ENCODE measurements around the gene LZTR1. TPM values are rescaled to one million over a fixed set of nuclear protein-coding genes. Genes with fewer than 3 reads are reported as not detected.

LZTR1 gene
- polyA plus RNA-seq, 1 of the 3 experiments (the other 2 are of a cell fraction): 37.7 TPM

DNA sequence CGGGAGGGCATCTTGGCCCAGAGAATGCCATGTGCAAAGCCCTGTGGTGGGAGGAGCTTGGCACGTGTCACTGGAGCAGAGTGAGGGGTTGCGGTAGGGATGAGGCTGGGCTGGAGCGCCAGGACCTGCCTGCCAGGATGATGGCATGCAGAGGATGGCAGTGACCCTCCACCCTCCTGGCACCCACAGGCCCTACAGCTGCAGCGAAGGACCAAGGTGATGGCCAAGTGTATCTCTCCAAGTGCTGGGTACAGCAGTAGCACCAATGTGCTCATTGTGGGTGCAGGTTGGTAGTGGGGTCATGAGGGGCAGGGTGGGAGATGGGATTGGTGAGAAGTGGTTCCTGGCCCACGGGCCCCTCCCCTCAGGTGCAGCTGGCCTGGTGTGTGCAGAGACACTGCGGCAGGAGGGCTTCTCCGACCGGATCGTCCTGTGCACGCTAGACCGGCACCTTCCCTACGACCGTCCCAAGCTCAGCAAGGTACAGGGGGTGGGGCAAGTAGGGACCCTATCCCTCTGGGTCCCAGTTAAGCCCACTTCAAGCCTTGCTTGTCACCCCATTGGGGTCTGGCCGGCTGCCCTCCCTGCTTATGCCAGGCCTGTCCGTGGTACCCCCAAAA is 7.7 kb upstream of the LZTR1 start:
- H3K27ac ChIP-seq (ENCODE audit: low read depth in 2 of 2, low read length in 1 of 2): no peak overlapping the region
- TF ChIP-seq, protein P1, sequence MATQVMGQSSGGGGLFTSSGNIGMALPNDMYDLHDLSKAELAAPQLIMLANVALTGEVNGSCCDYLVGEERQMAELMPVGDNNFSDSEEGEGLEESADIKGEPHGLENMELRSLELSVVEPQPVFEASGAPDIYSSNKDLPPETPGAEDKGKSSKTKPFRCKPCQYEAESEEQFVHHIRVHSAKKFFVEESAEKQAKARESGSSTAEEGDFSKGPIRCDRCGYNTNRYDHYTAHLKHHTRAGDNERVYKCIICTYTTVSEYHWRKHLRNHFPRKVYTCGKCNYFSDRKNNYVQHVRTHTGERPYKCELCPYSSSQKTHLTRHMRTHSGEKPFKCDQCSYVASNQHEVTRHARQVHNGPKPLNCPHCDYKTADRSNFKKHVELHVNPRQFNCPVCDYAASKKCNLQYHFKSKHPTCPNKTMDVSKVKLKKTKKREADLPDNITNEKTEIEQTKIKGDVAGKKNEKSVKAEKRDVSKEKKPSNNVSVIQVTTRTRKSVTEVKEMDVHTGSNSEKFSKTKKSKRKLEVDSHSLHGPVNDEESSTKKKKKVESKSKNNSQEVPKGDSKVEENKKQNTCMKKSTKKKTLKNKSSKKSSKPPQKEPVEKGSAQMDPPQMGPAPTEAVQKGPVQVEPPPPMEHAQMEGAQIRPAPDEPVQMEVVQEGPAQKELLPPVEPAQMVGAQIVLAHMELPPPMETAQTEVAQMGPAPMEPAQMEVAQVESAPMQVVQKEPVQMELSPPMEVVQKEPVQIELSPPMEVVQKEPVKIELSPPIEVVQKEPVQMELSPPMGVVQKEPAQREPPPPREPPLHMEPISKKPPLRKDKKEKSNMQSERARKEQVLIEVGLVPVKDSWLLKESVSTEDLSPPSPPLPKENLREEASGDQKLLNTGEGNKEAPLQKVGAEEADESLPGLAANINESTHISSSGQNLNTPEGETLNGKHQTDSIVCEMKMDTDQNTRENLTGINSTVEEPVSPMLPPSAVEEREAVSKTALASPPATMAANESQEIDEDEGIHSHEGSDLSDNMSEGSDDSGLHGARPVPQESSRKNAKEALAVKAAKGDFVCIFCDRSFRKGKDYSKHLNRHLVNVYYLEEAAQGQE (IDR thresholded peaks at IDR 0.05; ENCODE audit: low read depth, low read length): no peak
- TF ChIP-seq NFIC (IDR thresholded peaks at IDR 0.05; ENCODE audit: borderline replicate concordance) (no peak), MEF2A (IDR thresholded peaks at IDR 0.05; ENCODE audit: borderline replicate concordance, low read depth) (no peak), POLR2AphosphoS5 (IDR thresholded peaks at IDR 0.05; ENCODE audit: low read depth, low read length) (no peak), RAD21 (IDR thresholded peaks at IDR 0.05; ENCODE audit: low read length) (no peak), MXI1 (IDR thresholded peaks at IDR 0.05; ENCODE audit: low read depth, low read length) (no peak), RCOR1 (IDR thresholded peaks at IDR 0.05; ENCODE audit: low read length) (no peak)
- H3K27me3 ChIP-seq (ENCODE audit: insufficient read depth): no peaks in the 10 kb centered on the region
- H3K79me2 ChIP-seq (ENCODE audit: insufficient read depth): no peaks in the 10 kb centered on the region
- H3K9me2 ChIP-seq: no peaks in the 10 kb centered on the region
- no peaks in the 10 kb centered on the region for H3K36me3 ChIP-seq (replicated peaks in 1 of 2; ENCODE audit: control insufficient read depth in 1 of 2, insufficient read depth in 2 of 2, low read length in 1 of 2)
- DNase-seq: no peak
- no peaks in the 10 kb centered on the region for H3K9me3 ChIP-seq
- H3K4me2 ChIP-seq: no peak overlapping the region
- ChIA-PET CTCF (interaction anchor here (0.6 to 7.4 kb wide), 2 partner anchors 10 to 12 kb away, joined by 3 to 44 read pairs; no protein-coding TSS in a partner anchor), POLR2A (interaction anchor here (1.6 kb wide), 1 partner anchor 8 kb away, joined by 6 read pairs; the partner anchor contains the start of gene LZTR1)
- WGBS (ENCODE audit: low lambda C conversion rate): 96% methylated on average over 5 of the region's 16 CpGs
- H3K4me3 ChIP-seq (ENCODE audit: low read depth in 2 of 2, low read length in 1 of 2): no peak overlapping the region
- H4K20me1 ChIP-seq (ENCODE audit: insufficient read depth): no peaks in the 10 kb centered on the region
- H3F3A ChIP-seq (replicated peaks; ENCODE audit: insufficient read depth): no peaks in the 10 kb centered on the region
- H3K9ac ChIP-seq: no peak overlapping the region
- peaks cover 0 to 4% of the 10 kb centered on the region in 2 experiments; a peak in 1 of 4 replicates for H3K4me1 ChIP-seq (ENCODE audit: control insufficient read depth in 1 of 2, insufficient read depth in 2 of 2, low read depth in 1 of 2, low read length in 1 of 2)
- H2AFZ ChIP-seq (ENCODE audit: low read depth): no peak overlapping the region

DNA sequence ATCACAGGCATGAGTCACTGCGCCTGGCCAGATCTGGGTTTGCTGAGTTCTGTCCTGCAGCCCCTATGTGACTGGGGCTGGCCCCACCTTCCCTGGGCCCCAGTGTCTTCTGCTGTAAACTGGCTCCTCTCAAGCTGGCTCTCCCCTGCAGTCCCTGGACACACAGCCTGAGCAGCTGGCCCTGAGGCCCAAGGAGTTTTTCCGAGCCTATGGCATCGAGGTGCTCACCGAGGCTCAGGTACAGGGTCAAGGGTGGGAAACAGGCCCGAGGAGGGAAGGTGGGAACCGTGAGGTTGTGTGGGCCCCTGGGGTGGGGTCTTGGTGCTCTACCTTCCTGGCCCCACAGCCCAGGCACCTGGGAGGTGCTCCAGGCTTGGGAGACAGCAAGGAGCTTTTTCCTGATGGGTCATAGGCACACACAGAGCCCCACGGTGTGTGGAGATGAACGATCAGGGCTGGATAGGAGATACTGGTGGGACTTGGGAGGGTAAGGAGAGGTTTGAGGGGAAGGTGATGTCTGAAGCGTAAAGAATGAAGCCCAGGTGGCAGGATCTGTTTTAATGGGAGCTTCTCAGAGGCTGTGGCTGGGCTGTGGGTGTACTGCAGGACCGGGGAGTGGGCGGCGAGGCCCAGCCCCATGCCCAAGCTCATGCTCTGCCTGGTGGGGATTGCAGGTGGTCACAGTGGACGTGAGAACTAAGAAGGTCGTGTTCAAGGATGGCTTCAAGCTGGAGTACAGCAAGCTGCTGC is 6.4 kb upstream of the LZTR1 start:
- H3K9ac ChIP-seq: no peak overlapping the region
- POLR2A ChIA-PET: no interaction called here
- CTCF ChIA-PET: interaction anchor here (7.4 kb wide), 1 partner anchor 13 kb away, joined by 44 read pairs; no protein-coding TSS in a partner anchor
- H3K36me3 ChIP-seq (replicated peaks in 1 of 2; ENCODE audit: control insufficient read depth in 1 of 2, insufficient read depth in 2 of 2, low read length in 1 of 2): no peaks in the 10 kb centered on the region
- no peaks in the 10 kb centered on the region for H4K20me1 ChIP-seq (ENCODE audit: insufficient read depth)
- WGBS (ENCODE audit: low lambda C conversion rate): 67% methylated on average over 11 of the region's 14 CpGs
- no peaks in the 10 kb centered on the region for H3F3A ChIP-seq (replicated peaks; ENCODE audit: insufficient read depth)
- H3K4me1 ChIP-seq (ENCODE audit: control insufficient read depth in 1 of 2, insufficient read depth in 2 of 2, low read depth in 1 of 2, low read length in 1 of 2): peaks cover 0 to 6% of the 10 kb centered on the region in 2 experiments; a peak in 1 of 4 replicates
- H3K79me2 ChIP-seq (ENCODE audit: insufficient read depth): no peaks in the 10 kb centered on the region
- no peaks in the 10 kb centered on the region for H3K9me2 ChIP-seq
- H3K4me2 ChIP-seq: no peak overlapping the region
- no peaks in the 10 kb centered on the region for H3K27me3 ChIP-seq (ENCODE audit: insufficient read depth)
- H3K27ac ChIP-seq (ENCODE audit: low read depth in 2 of 2, low read length in 1 of 2): no peak overlapping the region
- no peak for DNase-seq
- H3K4me3 ChIP-seq (ENCODE audit: low read depth in 2 of 2, low read length in 1 of 2): no peak overlapping the region
- no peak overlapping the region for H2AFZ ChIP-seq (ENCODE audit: low read depth)
- no peaks in the 10 kb centered on the region for H3K9me3 ChIP-seq
- TF ChIP-seq, protein P2, sequence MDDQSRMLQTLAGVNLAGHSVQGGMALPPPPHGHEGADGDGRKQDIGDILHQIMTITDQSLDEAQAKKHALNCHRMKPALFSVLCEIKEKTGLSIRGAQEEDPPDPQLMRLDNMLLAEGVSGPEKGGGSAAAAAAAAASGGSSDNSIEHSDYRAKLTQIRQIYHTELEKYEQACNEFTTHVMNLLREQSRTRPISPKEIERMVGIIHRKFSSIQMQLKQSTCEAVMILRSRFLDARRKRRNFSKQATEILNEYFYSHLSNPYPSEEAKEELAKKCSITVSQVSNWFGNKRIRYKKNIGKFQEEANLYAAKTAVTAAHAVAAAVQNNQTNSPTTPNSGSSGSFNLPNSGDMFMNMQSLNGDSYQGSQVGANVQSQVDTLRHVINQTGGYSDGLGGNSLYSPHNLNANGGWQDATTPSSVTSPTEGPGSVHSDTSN (IDR thresholded peaks at IDR 0.05): no peak
- TF ChIP-seq NRF1 (IDR thresholded peaks at IDR 0.05; ENCODE audit: low read depth, low read length) (no peak), RXRA (IDR thresholded peaks at IDR 0.05; ENCODE audit: borderline replicate concordance, low read depth) (no peak), SMC3 (IDR thresholded peaks at IDR 0.05; ENCODE audit: low read depth, low read length) (no peak), POLR2AphosphoS5 (IDR thresholded peaks at IDR 0.05; ENCODE audit: low read depth, low read length) (no peak), EZH2phosphoT487 (IDR thresholded peaks at IDR 0.05; ENCODE audit: borderline replicate concordance, low read depth) (no peak), EP300 (IDR thresholded peaks at IDR 0.05; ENCODE audit: borderline replicate concordance in 1 of 2, low read depth in 1 of 2, low read length in 1 of 2) (no peak), YY1 (IDR thresholded peaks at IDR 0.05; ENCODE audit: low read depth) (no peak), JUND (IDR thresholded peaks at IDR 0.05) (no peak), MEF2A (IDR thresholded peaks at IDR 0.05; ENCODE audit: borderline replicate concordance, low read depth) (no peak), RAD21 (IDR thresholded peaks at IDR 0.05; ENCODE audit: low read length) (no peak)
- TF ChIP-seq, protein P3, sequence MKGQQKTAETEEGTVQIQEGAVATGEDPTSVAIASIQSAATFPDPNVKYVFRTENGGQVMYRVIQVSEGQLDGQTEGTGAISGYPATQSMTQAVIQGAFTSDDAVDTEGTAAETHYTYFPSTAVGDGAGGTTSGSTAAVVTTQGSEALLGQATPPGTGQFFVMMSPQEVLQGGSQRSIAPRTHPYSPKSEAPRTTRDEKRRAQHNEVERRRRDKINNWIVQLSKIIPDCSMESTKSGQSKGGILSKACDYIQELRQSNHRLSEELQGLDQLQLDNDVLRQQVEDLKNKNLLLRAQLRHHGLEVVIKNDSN (IDR thresholded peaks at IDR 0.05; ENCODE audit: borderline replicate concordance, low read depth): no peak
- TF ChIP-seq, protein P4, sequence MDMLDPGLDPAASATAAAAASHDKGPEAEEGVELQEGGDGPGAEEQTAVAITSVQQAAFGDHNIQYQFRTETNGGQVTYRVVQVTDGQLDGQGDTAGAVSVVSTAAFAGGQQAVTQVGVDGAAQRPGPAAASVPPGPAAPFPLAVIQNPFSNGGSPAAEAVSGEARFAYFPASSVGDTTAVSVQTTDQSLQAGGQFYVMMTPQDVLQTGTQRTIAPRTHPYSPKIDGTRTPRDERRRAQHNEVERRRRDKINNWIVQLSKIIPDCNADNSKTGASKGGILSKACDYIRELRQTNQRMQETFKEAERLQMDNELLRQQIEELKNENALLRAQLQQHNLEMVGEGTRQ (IDR thresholded peaks at IDR 0.05; ENCODE audit: borderline replicate concordance, low read depth, low read length): no peak

All from SK-N-SH (cell line).